Epidermal melanocyte (primary cell): ENCODE results near the gene PAX5.
"Not testable (repeated sequence)": the region's sequence is repeated elsewhere in the genome, so short reads cannot be mapped to it uniquely, and the experiment has no call there.

Experiments
- DNase-seq: peaks from one replicate; pipeline ENCODE4 v3.0.0; 2011; ENCODE audit warnings: low spot score; ENCODE audit not compliant: insufficient read length

The PAX5 gene

DNA sequence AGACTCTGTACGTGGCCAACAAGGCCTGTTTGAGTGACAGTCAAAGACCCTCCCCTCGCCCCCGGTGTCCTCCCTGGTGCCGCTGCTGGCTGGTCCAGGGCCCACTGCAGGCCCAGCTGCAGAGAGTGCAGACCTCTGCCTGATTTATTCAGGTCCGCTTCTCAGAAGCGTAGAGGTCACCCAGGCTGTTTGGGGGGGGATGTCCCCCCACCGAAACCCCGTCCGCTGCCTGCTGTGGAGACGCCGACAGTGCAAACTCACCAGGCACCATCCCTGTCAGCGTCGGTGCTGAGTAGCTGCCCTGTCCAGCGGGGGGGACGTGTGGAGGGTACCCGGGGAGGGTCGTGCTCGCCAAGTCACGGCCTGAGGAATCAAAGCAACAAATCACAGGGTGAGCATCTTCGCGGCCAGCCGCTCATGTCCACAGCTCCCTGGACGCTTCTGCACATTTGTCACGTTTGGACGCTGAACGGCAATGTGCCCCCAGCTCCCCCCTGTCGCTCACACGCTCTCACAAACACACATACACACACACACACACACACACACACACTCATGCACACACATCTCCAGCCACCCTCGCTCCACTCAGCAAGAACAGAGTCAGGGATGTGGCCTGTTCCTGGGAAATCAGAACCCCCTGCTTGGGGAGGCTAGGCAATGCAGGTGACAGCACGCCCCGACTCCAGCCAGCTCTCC, 152.2 kb downstream of the PAX5 start:
- DNase-seq, result no peak

- DNase-seq, result no peak
These were observed 152.8 kb downstream of the PAX5 start for GRCh38 chr9:36881316-36881715.

- DNase-seq, result no peak
These were observed 154.0 kb downstream of the PAX5 start for GRCh38 chr9:36880075-36880474.

GRCh38 chr9:36878986-36879982, 154.8 kb downstream of the PAX5 start:
- DNase-seq, result no peak

DNA sequence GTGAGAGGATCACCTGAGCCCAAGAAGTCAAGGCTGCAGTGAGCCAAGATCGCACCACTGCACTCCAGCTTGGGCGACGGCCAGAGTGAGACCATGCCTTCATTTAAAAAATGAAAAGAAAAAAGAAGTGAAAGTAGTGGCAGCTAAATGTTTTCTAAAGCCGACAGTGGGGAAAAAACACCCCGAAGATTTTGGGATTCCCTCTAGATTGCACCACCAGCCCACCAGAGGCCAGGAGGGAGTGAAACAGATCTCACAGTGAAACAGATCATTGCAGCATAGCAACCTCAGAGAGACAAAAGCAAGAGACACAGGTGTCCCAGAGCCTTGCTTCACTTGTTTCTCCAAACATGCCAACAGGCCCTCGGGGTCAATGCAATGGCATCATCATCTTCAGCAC, 156.8 kb downstream of the PAX5 start:
- DNase-seq, result no peak

DNA sequence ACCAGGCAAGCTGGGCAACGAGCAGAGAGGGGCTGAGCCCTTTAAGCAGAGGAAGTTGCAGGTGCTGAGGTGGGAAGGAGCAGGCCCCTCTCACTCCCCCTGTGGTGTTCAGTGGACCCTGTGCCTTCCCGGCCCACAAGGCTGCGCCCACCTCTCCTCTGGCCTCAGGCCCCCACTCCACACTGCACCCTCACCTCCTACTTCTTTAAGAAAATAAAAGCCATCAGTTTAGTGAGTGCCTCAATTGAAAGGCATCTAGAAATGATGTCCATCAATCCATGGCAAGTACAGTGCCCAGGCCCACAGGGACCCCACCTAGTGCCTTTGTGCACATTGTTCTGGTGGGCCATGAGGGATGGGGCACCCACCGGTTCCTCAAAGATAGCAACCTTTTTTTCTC, 158.0 kb downstream of the PAX5 start:
- DNase-seq, result no peak

- no peak for DNase-seq
These were observed 159.1 kb downstream of the PAX5 start for GRCh38 chr9:36874921-36875320.

- DNase-seq, result no peak
These were observed 159.8 kb downstream of the PAX5 start for GRCh38 chr9:36874261-36874660.

- peak; percentile 53 for DNase-seq
These were observed 160.7 kb downstream of the PAX5 start for GRCh38 chr9:36873247-36873875.

DNA sequence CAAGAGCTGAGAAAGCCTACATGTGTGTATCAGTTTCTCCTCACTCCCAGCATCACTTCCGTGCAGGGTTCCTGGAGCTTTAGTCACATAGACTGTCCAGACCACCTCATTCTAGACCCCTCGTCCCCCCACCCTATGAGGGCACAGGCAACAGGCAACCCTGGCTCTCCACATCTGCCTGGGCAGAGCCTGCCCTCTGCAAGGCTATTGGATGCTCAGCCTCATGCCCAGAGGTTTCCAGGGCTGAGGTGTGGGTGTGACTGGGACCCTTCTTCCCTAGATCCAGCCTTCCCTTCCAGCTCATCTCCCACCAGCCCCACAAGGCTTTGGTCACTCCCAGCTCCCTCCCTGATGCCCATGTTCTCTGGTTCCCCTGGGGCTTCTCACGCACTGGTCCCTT, 161.4 kb downstream of the PAX5 start:
- DNase-seq, result no peak

DNA sequence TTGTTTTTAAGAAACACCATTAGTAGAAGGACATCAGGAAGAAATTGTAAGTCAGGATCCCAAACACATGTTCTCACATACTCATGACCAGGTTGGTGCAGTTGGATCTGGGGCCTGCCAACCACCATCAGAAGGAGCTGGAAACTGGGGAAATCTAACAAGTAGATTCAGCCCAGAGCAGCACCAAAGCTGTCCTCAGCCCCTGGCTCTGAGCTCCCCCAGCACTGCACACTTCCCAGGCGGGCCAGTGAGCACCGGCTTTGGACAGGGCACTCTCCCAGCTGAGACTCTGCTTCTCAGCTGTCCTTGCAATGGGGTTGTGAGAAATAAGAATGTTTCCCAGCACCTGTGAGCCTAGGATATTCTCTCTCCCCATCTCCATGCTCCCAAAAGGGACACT, 162.5 kb downstream of the PAX5 start:
- no peak for DNase-seq

DNA sequence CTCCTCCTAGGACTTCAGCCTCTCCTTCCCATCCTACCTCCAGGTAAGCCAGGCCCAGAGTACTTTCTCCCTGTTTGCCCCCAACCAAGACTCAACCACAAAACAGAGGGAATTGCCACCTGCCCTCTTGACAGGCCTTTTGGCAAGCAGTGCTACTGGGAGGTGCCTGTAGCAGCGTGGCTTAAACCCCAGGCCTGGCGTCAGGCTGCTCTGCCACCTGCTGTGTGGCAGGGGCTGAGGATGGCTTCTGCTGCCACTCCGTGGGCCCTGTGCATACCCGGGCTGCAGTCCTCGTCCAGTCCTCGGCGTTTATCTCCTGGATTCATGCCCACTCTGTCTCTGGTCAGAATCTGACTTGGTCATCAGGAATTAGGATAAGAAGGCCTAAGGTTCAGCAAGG, 163.1 kb downstream of the PAX5 start:
- no peak for DNase-seq

GRCh38 chr9:36869605-36870004, 164.5 kb downstream of the PAX5 start:
- DNase-seq, result not testable (repeated sequence)

GRCh38 chr9:36868586-36869282, 165.3 kb downstream of the PAX5 start:
- DNase-seq, result no peak

GRCh38 chr9:36867672-36868471, 166.2 kb downstream of the PAX5 start:
- DNase-seq, result no peak

DNA sequence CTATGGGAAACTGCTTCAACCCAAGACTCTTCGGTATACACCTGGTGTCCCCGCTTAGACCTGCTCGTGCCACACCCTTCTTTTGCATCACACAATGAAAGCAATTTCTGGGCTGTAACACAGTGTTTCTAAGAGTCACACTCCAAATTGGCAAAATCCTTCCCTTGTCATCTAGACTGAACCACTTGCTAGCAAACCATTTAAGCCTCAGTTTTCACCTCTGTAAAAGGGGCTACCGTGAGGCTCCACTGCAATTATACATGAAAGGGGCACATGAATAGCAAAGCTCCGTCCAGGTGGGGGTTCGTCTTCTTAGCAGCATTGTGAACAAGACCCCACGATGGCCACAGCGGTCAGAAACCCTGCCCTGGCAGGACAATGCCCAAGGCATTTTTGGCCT, 166.8 kb downstream of the PAX5 start:
- no peak for DNase-seq

GRCh38 chr9:36866840-36867239, 167.2 kb downstream of the PAX5 start:
- DNase-seq, result no peak

GRCh38 chr9:36865731-36866635, 168.1 kb downstream of the PAX5 start:
- no peak for DNase-seq
